HepG2 (cell line): Measurements from ENCODE around the gene MTR. TPM values are rescaled to one million over a fixed set of nuclear protein-coding genes. Genes with fewer than 3 reads are reported as not detected.

Experiments used
- ATAC-seq: fragments of 200-7000 bp; cut with Tn5 transposase; 3 replicates; pipeline ENCODE4 v1.9.1; 2020; ENCODE audit warnings: mild to moderate bottlenecking, moderate library complexity
- BruUV-seq: library from RNA; stranded (reverse); fragments of 400-500 nt; replicated peaks from 2 replicates; lab custom pipeline; 2021; lab: Mats Ljungman, UMichigan
- CTCF ChIA-PET: fragments of 300-600 bp; formaldehyde crosslinking; extraction: SDS; loops from one replicate; lab custom pipeline; 2021; ENCODE audit warnings: low total read pairs, inconsistent platforms, low intra/inter-chr PET ratio; lab: Yijun Ruan, JAX
- POLR2A ChIA-PET: fragments of 350-600 bp; sonication (Branson Sonifier 250); formaldehyde crosslinking; loops from one replicate; lab custom pipeline; 2020; ENCODE audit warnings: antibody characterized with exemption, inconsistent platforms; lab: Yijun Ruan, JAX
- DNase-seq: peaks from one replicate; pipeline ENCODE4 v3.0.0-alpha.2; 2015; ENCODE audit warnings: low spot score
- FAIRE-seq: peaks from 3 replicates; lab custom pipeline; 2011; peaks lifted over from hg19 to GRCh38; lab: Jason Lieb, UNC
- H2AFZ ChIP-seq: one replicate; pipeline ENCODE4 v1.6.1; 2011; ENCODE audit warnings: low read length, inconsistent platforms
- H3K27ac ChIP-seq: fragments of 300-600 bp; 3 replicates; pipeline ENCODE4 v1.8.0; 2011; ENCODE audit warnings: mixed run types, mild to moderate bottlenecking, mixed read lengths, low read length, inconsistent platforms; ENCODE audit not compliant: insufficient read depth; ENCODE audit errors: extremely low read length
- H3K27me3 ChIP-seq, 2 experiments: fragments of 200-600 bp in 1 of 2; 2 replicates in 1 of 2; 3 replicates in 1 of 2; pipeline versions ENCODE4 v1.6.0 to v1.8.0; 2011; ENCODE audit warnings: low read length in 2 of 2, mild to moderate bottlenecking in 2 of 2, moderate library complexity in 2 of 2, inconsistent platforms in 1 of 2; ENCODE audit not compliant: insufficient read depth in 2 of 2, control insufficient read depth in 1 of 2
- H3K36me3 ChIP-seq, 2 experiments: fragments of 200-600 bp in 1 of 2; replicated peaks in 1 of 2; 2 replicates in 1 of 2; 3 replicates in 1 of 2; pipeline versions ENCODE4 v1.5.1 to v1.8.0; 2011; ENCODE audit warnings: low read length in 2 of 2, inconsistent platforms in 1 of 2; ENCODE audit not compliant: insufficient read depth in 2 of 2, control insufficient read depth in 1 of 2
- H3K4me1 ChIP-seq: 2 replicates; pipeline ENCODE4 v1.5.1; 2012; ENCODE audit warnings: low read length, inconsistent platforms; ENCODE audit not compliant: insufficient read depth
- H3K4me2 ChIP-seq: 2 replicates; pipeline ENCODE4 v1.6.0; 2011; ENCODE audit warnings: low read depth, low read length, inconsistent platforms
- H3K4me3 ChIP-seq, 3 experiments: fragments of 200-600 bp in 1 of 3; sonication (generic), shearing (Covaris generic) in 1 of 3; replicated peaks in 1 of 3; 2 replicates each; pipeline ENCODE4 v1.5.1; 2011 to 2016; ENCODE audit warnings: low read length in 3 of 3, inconsistent platforms in 2 of 3, low read depth in 2 of 3, mild to moderate bottlenecking in 2 of 3, control low read depth in 1 of 3, mixed read lengths in 1 of 3; ENCODE audit not compliant: insufficient read depth in 1 of 3
- H3K79me2 ChIP-seq: one replicate; pipeline ENCODE4 v1.6.1; 2011; ENCODE audit warnings: low read length, inconsistent platforms; ENCODE audit not compliant: insufficient read depth
- H3K9ac ChIP-seq: 2 replicates; pipeline ENCODE4 v1.6.0; 2011; ENCODE audit warnings: mild to moderate bottlenecking, low read depth, low read length, inconsistent platforms; ENCODE audit not compliant: insufficient read depth
- H3K9me3 ChIP-seq: 2 replicates; pipeline ENCODE4 v1.5.1; 2012; ENCODE audit warnings: mild to moderate bottlenecking, low read length
- H4K20me1 ChIP-seq: 2 replicates; pipeline ENCODE4 v1.6.0; 2011; ENCODE audit warnings: inconsistent platforms, mild to moderate bottlenecking, low read length, moderate library complexity; ENCODE audit not compliant: insufficient read depth
- ARID5B ChIP-seq: IDR thresholded peaks from 2 replicates; pipeline ENCODE4 v1.4.0; 2020; ENCODE audit warnings: mild to moderate bottlenecking, missing genetic modification reagents
- ATF7 ChIP-seq, 2 experiments: fragments of 450-650 bp in 1 of 2; sonication (generic) in 1 of 2; formaldehyde crosslinking in 1 of 2; IDR thresholded peaks; 2 replicates each; pipeline versions ENCODE4 v1.4.0 to v1.6.1; 2016 to 2020; ENCODE audit warnings: antibody characterized with exemption in 1 of 2, mild to moderate bottlenecking in 1 of 2, missing genetic modification reagents in 1 of 2
- BRD4 ChIP-seq: sonication (generic); formaldehyde crosslinking; IDR thresholded peaks from 2 replicates; pipeline ENCODE4 v1.4.0; 2020; ENCODE audit warnings: missing genetic modification reagents
- DZIP1 ChIP-seq: sonication (generic); formaldehyde crosslinking; IDR thresholded peaks from 2 replicates; pipeline ENCODE4 v1.5.0; 2020; ENCODE audit warnings: mild to moderate bottlenecking, missing genetic modification reagents
- GLMP ChIP-seq: sonication (generic); formaldehyde crosslinking; IDR thresholded peaks from 2 replicates; pipeline ENCODE4 v1.9.0; 2021; ENCODE audit warnings: missing genetic modification reagents, mild to moderate bottlenecking, borderline replicate concordance
- GMEB2 ChIP-seq: IDR thresholded peaks from 2 replicates; pipeline ENCODE4 v1.6.1; 2016; ENCODE audit warnings: missing biosample characterization, missing genetic modification reagents, low read depth
- HNRNPL ChIP-seq: fragments of 200-400 bp; formaldehyde crosslinking; IDR thresholded peaks from 2 replicates; pipeline ENCODE4 v1.6.1; 2017; ENCODE audit warnings: mild to moderate bottlenecking, low read depth, low read length
- NPAS2 ChIP-seq: sonication (generic); formaldehyde crosslinking; IDR thresholded peaks from 2 replicates; pipeline ENCODE4 v1.8.0; 2022; ENCODE audit warnings: mild to moderate bottlenecking, missing genetic modification reagents, borderline replicate concordance
- ZNF235 ChIP-seq: sonication (generic); formaldehyde crosslinking; IDR thresholded peaks from 2 replicates; pipeline ENCODE4 v1.8.1; 2023; ENCODE audit warnings: mild to moderate bottlenecking, missing genetic modification reagents, borderline replicate concordance
- ZNF503 ChIP-seq: sonication (generic); formaldehyde crosslinking; IDR thresholded peaks from 2 replicates; pipeline ENCODE4 v1.4.0; 2020; ENCODE audit warnings: missing genetic modification reagents
- ZNF550 ChIP-seq: sonication (generic); formaldehyde crosslinking; IDR thresholded peaks from 2 replicates; pipeline ENCODE4 v1.4.0; 2020; ENCODE audit warnings: mild to moderate bottlenecking, missing genetic modification reagents, borderline replicate concordance
- WGBS: methylation state at CpG from one replicate; pipeline ENCODE4 v1.1.6; 2017; ENCODE audit warnings: low lambda C conversion rate; 5-methylcytosine and 5-hydroxymethylcytosine counted together
- in situ Hi-C: cut with HindIII; loops from 2 replicates; pipeline ENCODE4 v1.10.0; 2017; ENCODE audit warnings: low pct_unique_long_range_greater_than_20kb; ENCODE audit not compliant: extremely low pct_ligation_motif_present
- intact Hi-C: fragments of 100-400 bp; cut with micrococcal nuclease; formaldehyde crosslinking; loops from one replicate; pipeline ENCODE4 v1.10.0; 2022; ENCODE audit not compliant: unreplicated experiment
- polyA plus RNA-seq, 8 experiments: library from polyadenylated mRNA; depleted of rRNA in 3 of 8; stranded (reverse) in 7 of 8; unstranded in 1 of 8; fragments of >200 nt; fragmentation: Illumina TruSeq in 4 of 8; extraction: Trizol in 4 of 8; gene quantifications; 2 replicates each; pipeline versions ENCODE4 v1.2.1 to v1.2.3, GENCODE V29; 2011 to 2016; ENCODE audit warnings: low read depth in 4 of 8, missing spikeins in 1 of 8, mixed read lengths in 1 of 8; ENCODE audit not compliant: insufficient read depth in 1 of 8
- total RNA-seq, 5 experiments: library from RNA; depleted of rRNA; stranded (reverse); fragments of >200 nt; fragmentation: Illumina TruSeq; extraction: Trizol; gene quantifications; 2 replicates each; pipeline ENCODE4 v1.2.3, GENCODE V29; 2016; ENCODE audit warnings: low read depth in 1 of 5

The MTR gene
- total and polyA plus RNA-seq, 2 of the 13 experiments (the other 11 are each of a cell fraction or from before 2014, with no cell fraction given), result 16.3 to 36.1 TPM

- no peak for FAIRE-seq
- CTCF ChIA-PET, result no interaction called here
- TF ChIP-seq NPAS2 (no peak), GLMP (no peak), BRD4 (CRISPR knock-in tag) (no peak), ATF7 (IDR thresholded peaks at IDR 0.05) (no peak), ATF7 (CRISPR knock-in tag; IDR thresholded peaks at IDR 0.05) (no peak), ZNF235 (no peak), ZNF550 (CRISPR knock-in tag) (no peak), ARID5B (CRISPR knock-in tag) (no peak), DZIP1 (CRISPR knock-in tag) (no peak), ZNF503 (no peak), HNRNPL (no peak), GMEB2 (no peak)
These were observed 39.8 kb downstream of the MTR start for GRCh38 chr1:236834876-236835275.

More at GRCh38 chr1:236834876-236835275, 39.8 kb downstream of the MTR start:
- intact Hi-C loops, result no loop called here
- H3K27me3 ChIP-seq, result no peaks in the 10 kb centered on the region
- H3K9ac ChIP-seq, result no peak overlapping the region
- H3K4me1 ChIP-seq, result peaks cover 19% of the 10 kb centered on the region
- POLR2A ChIA-PET, result interaction anchor here (2.4 kb wide), 1 partner anchor 9 kb away, joined by 12 read pairs; no protein-coding TSS in a partner anchor
- H4K20me1 ChIP-seq, result no peaks in the 10 kb centered on the region
- no peak overlapping the region for H2AFZ ChIP-seq
- no TSS peak for BruUV-seq
- H3K79me2 ChIP-seq, result no peaks in the 10 kb centered on the region
- in situ Hi-C loops, result no loop called here
- ATAC-seq (no peak), DNase-seq (no peak)
- WGBS, result 96% methylated on average over 4 of the region's 4 CpGs
- no peak overlapping the region for H3K4me2 ChIP-seq
- no peaks in the 10 kb centered on the region for H3K9me3 ChIP-seq
- peaks cover 17 to 79% of the 10 kb centered on the region in 2 experiments for H3K36me3 ChIP-seq
- H3K4me3 ChIP-seq, result no peak overlapping the region
- no peak overlapping the region for H3K27ac ChIP-seq
